NCI-H526 treated with DMSO at 0.1 percent for 48 hours (cell line): ENCODE results near the gene CLPSL2.

ENCODE experiments used
- DNase-seq: peaks from one replicate; lab custom pipeline; 2025; lab: John Stamatoyannopoulos, UW

CLPSL2 gene

DNA sequence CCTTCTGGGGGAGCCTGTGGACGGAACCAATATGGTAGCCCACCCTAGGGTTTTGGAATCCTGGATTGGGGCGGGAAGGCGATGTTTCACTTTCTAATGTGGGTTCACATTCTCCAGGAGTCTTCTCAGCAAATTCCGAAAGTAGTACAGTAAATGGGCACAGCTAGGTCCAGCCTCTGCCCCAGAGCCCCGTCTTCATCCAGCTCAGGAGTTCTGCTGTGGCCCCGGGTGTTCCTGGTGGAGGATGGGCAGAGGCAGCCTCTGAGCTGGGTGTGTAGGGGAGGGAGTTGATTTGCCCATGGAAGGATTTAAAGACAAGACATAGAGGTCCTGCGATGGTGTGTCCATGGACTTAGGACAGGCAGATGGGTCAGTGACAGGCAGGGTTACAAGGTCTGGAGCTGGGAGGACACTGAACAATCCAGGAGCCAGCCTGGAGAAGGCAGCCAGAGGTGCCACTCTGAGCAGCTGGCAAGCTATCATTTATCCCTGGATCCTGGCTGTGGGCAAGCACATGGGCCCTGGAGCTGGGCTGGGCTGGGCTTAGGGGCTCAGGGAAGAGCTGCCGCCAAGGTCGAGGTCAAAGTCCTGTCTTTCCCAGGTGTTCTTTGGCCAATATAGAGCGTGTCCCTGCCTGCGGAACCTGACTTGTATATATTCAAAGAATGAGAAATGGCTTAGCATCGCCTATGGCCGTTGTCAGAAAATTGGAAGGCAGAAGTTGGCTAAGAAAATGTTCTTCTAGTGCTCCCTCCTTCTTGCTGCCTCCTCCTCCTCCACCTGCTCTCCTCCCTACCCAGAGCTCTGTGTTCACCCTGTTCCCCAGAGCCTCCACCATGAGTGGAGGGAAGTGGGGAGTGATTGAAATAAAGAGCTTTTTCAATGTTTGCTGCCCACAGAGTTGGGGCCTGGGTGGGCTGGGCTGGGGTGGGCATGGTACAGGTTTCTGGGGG lies 11.1 kb downstream of the CLPSL2 start:
- DNase-seq = no peak

DNA sequence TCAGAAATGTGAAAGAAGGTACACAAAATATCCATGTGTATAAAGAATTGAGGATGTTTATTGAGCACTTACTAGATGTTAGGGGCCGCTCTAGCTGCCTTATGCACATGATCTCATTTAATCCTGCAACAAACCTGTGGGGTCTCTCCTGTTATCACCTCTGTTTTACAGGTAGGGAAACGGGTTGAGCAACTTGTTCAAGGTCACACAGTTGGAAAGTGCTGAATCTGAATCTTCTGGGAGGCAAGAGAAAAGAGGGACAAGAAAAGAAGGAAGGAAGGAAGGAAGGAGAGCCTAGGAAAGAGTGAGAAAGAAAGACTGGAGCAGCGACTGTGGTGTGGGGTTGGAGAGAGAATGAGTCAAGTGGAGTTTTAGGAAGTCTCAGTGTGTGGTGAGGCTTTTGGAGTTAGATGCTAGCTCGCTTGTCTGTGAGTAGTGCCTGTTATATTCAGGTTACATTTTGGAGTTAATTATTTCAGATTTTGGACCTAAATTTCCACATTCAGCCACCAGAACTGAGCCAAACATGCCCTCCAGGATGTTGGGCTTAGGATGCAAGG lies 12.1 kb downstream of the CLPSL2 start:
- no peak for DNase-seq

DNA sequence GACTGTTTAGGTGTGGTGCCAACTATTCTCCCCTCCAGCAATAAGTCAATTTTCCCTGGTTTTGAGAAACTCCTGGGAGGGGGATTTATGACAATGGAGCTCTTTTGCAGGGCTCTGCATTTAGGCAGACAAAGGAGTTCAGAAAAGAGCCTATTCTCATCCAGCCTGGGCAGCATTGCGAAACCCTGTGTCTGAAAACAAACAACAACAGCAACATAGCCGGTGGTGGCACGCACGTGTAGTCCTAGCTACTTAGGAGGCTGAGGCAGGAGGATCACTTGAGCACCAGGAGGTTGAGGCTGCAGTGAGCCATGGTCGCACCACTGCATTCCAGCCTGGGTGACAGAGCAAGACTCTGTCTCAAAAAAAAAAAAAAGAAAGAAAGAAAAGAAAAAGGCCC lies 14.3 kb downstream of the CLPSL2 start:
- DNase-seq = no peak

DNA sequence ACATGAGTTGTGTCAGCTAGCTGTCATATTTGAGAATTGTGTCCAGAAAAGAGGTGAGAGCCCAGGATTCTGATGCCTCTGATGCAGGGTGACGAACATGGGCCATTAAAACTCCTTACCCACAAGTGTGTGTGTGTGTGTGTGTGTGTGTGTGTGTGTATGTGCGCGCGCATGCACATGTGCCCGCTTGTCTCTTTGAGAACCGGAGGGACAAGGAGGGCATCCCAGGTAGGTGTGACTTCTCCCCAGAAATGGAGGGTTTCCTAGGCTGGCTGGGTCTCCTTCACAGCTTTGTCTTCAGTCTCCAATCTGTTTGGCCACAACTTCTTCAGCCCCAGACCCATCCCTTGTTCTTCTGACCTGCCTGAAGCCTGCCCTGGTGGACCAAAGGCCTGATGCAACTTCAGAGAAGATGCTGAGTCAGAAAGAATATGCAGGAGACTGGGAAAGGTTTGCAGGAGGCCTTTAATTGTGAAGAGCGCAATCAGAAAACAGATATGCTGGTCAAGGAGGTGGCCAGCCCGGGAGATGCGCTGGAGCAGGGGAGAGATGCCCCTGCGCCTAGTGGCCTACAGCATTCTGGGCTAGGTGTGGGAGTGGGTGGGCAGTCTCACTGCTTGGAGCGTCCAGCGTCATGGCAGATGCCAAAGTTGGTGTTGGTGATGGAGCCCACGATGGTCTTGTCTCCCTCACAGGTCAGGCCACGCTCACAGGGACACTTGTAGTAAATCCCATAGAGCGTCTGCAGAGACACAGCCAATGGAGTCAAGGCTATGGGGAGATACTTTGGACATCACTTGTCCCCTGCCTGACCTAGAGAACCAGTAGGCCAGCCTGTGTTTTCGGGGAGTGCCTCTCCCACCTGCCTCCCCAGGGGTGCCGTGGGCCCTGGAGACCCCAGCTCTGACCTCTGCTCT lies 18.4 kb downstream of the CLPSL2 start:
- no peak for DNase-seq

GRCh38 chr6:35795453-35796071 lies 19.2 kb downstream of the CLPSL2 start:
- DNase-seq = no peak

DNA sequence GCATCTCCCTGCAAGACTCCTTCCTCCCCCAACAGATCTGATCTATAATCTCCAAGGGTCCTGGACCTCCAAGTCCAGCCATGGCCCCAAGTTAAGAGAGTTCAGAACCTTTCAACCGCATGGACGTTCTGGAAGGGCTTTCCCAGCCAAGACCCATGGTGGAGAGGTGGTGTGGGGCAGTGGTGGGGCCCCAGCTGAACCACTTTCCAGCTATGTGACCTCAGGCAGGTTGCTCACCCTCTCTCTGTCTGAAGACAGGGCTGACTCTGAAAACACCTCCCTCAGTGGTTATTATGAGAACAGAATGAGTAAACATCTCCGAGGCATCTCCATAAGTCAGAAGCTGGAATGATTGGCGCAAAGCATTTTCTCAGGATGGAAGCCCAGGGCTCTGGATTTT lies 19.8 kb downstream of the CLPSL2 start:
- no peak for DNase-seq

DNA sequence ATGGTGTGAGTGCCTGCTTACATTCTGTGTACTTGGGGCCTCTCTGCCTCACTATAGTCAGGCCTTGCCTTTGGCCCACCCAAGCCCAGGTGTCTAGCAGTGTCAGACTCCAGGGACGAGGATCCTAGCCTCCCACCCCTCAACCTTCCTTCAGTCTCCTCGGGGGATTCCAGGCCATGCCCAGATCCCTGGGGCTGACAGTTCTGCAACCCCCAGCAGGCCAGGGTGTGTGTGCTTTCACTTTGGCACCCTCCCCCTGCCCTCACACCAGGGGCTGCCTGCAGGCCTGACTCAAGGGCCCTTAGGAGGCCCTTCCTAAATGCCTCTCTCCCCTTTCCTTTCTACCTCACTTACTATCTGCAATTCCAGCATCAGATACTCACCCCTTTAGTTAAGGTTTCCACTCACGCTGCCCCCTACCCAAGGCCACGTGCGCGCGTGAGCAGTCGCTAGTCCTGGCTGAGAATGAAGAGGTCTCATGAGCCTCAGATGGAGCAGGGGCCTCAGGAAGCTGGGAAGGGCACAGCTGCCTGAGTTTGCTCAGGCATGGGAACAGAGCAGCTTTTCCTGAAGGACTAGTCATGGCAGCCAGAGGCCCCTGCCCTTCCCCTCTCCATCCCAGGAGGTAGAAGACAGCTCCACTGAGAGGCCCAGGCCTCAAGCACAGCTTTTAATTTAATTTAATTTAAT lies 21.6 kb downstream of the CLPSL2 start:
- no peak for DNase-seq

DNA sequence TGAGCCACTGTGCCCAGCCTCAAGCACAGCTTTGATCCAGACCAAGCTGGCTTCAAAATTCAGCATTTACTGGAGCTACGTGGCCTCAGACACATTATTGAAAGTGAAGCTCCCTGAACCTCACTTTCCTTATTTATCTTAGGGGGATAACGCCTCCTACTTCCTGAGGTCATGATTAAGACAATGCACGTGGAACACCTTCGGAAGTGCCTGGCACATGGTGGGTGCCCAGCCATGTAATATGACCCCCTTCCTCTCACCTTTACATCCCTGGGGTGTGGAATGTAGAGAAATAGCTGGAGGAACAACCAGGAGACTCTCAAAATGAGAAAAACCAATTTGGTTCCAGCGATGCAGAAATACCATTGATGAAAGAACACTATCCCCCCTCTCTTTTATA lies 22.3 kb downstream of the CLPSL2 start:
- DNase-seq = no peak

GRCh38 chr6:35801148-35801547 lies 24.8 kb downstream of the CLPSL2 start:
- DNase-seq = peak; percentile 23

GRCh38 chr6:35804996-35805736 lies 28.8 kb downstream of the CLPSL2 start, which contains the start of gene LHFPL5:
LHFPL5 (plus strand) TSS chr6:35805352; CDS start chr6:35805671, 319 bp downstream.
- peak; percentile 83 for DNase-seq

DNA sequence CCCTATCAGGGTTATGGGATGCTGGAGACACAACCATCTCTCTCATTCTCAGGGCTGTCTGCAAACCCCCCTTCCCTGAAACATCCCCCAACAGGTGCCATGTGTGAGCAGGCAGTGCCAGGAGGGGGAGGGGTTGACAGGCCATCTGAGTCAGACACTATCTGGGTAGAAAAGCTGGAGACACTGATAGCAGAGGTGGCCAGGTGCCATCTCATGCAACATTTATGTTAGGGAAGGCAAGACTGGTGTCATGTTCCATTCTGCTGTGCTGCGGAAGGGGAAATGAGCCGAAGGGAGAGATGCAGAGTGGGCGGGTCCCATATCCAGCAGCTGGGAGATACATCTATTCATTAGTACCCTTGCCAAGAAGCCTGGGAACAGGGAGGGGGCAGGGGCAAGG lies 32.3 kb downstream of the CLPSL2 start:
- DNase-seq = peak; percentile 85

GRCh38 chr6:35809809-35810208 lies 33.4 kb downstream of the CLPSL2 start:
- DNase-seq = no peak

GRCh38 chr6:35810971-35811698 lies 34.7 kb downstream of the CLPSL2 start:
- DNase-seq = no peak

- DNase-seq = no peak
Observed at GRCh38 chr6:35811699-35811995, 35.2 kb downstream of the CLPSL2 start.

- no peak for DNase-seq
Observed at GRCh38 chr6:35817515-35817914, 41.1 kb downstream of the CLPSL2 start.

DNA sequence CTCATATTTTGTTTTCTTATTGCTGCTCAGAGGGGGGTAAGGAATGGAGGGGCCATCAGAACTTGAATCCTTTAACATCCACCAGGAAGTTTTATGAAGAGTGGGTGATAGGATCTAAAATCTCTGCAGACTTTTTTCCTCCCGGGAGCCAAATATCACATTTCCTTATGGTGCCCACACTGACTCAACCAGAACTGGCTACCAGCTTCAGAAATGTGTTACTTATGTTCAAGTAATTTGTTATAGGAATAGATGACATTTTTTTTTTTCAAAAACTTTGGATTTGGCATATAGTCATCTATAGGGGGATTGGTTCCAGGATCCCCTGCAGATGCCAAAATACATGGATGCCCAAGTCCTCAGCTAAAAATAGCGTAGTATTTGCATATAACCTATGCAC lies 47.2 kb downstream of the CLPSL2 start:
- peak; percentile 53 for DNase-seq

DNA sequence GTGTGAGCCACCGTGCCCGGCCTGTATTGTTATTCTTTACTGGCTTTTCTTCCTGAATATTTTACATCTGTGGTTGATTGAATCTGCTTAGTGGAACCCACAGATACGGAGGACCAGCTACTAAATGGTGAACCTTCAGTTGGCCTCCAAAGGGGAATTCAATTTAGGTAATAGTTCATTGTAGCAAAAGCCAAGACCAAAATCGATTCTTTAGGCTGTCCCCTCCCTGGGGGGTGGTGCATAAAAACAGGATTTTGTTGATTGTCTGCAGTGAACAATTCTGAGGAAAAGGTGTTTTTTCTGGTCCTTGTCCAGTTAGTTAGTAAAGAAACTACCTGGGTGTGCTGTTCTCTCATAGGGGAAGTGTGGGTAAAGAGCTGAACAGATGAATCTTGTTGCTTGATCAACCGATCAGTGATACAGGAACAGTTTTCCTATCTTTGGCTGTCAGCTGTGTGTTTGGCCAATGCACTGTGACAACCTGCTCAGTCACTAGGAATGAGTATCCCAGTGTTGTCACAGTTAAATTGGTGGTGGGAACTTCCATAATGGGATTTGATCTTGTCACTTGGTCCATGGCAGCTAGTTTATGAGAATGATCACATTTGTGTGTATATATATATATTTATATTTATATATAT lies 48.3 kb downstream of the CLPSL2 start:
- DNase-seq = no peak
